GM19239 (cell line): ENCODE data around the gene STEEP1.

ENCODE experiments used
- DNase-seq: peaks from one replicate; pipeline ENCODE4 v3.0.0; 2011; ENCODE audit warnings: low spot score; ENCODE audit not compliant: insufficient read length
- FAIRE-seq: peaks from 2 replicates; lab custom pipeline; 2011; peaks lifted over from hg19 to GRCh38; lab: Jason Lieb, UNC

The STEEP1 gene

GRCh38 chrX:119492463-119492862 lies 72.7 kb downstream of the STEEP1 start:
- FAIRE-seq (no peak), DNase-seq (no peak)

- FAIRE-seq (no peak), DNase-seq (no peak)
Observed at GRCh38 chrX:119489212-119490074, 75.8 kb downstream of the STEEP1 start.

- DNase-seq (no peak), FAIRE-seq (no peak)
Observed at GRCh38 chrX:119488749-119489148, 76.5 kb downstream of the STEEP1 start.
